Uterus (tissue), 4 donors: ENCODE data around the gene VAMP2. TPM values are rescaled to one million over a fixed set of nuclear protein-coding genes. Genes with fewer than 3 reads are reported as not detected.

ENCODE experiments used
- DNase-seq, 2 donors: peaks; one replicate each; pipeline ENCODE4 v3.0.0-alpha.2; 2019 to 2020
- H3K27ac ChIP-seq, 2 donors: fragments of 200-600 bp; sonication (generic); 1 replicate in 1 of 2; 2 replicates in 1 of 2; pipeline ENCODE4 v1.5.1; 2016 to 2018
- H3K27me3 ChIP-seq, 2 donors: fragments of 200-600 bp; sonication (generic); one replicate each; pipeline ENCODE4 v1.5.1; 2018 to 2019; ENCODE audit warnings: control low read depth in 1 of 2
- H3K36me3 ChIP-seq, 2 donors: fragments of 200-600 bp; sonication (generic); one replicate each; pipeline ENCODE4 v1.5.1; 2019; ENCODE audit warnings: control low read depth in 1 of 2
- H3K4me1 ChIP-seq, 2 donors: fragments of 200-600 bp; sonication (generic); one replicate each; pipeline ENCODE4 v1.5.1; 2018 to 2019; ENCODE audit warnings: control low read depth in 1 of 2
- H3K4me3 ChIP-seq, 2 donors: fragments of 200-600 bp; sonication (generic); 1 replicate in 1 of 2; 2 replicates in 1 of 2; pipeline ENCODE4 v1.5.1; 2018 to 2019; ENCODE audit warnings: mild to moderate bottlenecking in 1 of 2
- H3K9me3 ChIP-seq, 2 donors: fragments of 200-600 bp; sonication (generic); one replicate each; pipeline ENCODE4 v1.5.1; 2019; ENCODE audit warnings: control low read depth in 1 of 2
- POLR2A ChIP-seq, 2 donors: fragments of 450-650 bp; IDR thresholded peaks; one replicate each; pipeline ENCODE4 v1.6.1; 2016; ENCODE audit warnings: antibody characterized with exemption in 2 of 2, mild to moderate bottlenecking in 1 of 2, moderate library complexity in 1 of 2
- intact Hi-C: fragments of 100-400 bp; cut with DNase I; formaldehyde crosslinking; loops from one replicate; pipeline ENCODE4 v1.15.1; 2023; ENCODE audit warnings: low total_unique reads
- total RNA-seq, 4 donors: library from RNA; depleted of rRNA in 3 of 4; stranded (reverse); fragments of >200 nt in 3 of 4; gene quantifications; one replicate each; pipeline versions ENCODE4 v1.1.0 to v1.2.4, GENCODE V29; 2014 to 2023
- TF ChIP-seq, protein P1 (sequence below), 4 experiments: fragments of 200-600 bp in 2 of 4; fragments of 450-650 bp in 2 of 4; sonication (generic) in 2 of 4; IDR thresholded peaks; one replicate each; pipeline ENCODE4 v1.5.1; 2016 to 2019; ENCODE audit warnings: antibody characterized with exemption in 4 of 4, mild to moderate bottlenecking in 2 of 4, moderate library complexity in 1 of 4
- donor health status: DM: yes; HTN: yes; CAD: no.

Gene VAMP2
- total RNA-seq, 4 donors from 2014 or later = 6.7 to 150 (median 14.1) TPM

DNA sequence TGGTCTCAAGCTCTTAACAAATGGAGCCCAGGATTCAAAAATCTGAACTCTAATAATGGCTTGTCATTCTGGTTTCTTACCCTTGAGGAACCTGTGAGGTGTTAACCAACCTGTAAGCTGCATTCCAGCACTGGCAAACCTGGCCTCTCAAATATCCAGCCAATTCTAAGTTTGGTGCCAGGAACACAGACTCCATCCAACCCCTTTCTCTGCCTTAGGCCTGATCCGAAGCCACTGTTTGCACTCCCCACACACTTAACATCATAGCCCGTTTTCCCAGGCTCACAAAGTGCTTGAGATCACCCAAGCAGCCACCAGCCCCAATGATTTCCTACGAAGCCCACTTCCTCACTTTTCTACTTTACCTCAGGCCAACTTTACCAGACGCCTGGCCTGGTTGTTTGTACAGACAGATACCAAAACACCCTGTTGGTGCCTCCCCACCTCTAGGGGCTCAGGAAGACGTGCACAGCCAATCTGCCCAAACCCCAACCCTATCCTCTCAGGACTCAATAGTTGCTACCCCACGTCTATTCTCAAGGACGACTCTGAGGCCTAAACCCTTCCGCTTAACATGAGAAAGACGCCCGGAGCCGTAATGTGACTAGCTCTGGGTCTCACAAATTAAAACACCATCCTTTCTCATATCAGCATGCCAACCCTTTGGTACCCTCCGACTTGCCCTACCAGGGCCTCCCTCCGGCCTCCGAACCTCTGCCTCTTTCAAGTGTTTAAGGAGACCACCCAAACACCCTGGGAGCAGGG lies 7.3 kb downstream of the VAMP2 start:
- intact Hi-C loops = no loop called here
- H3K9me3 ChIP-seq = no peaks in the 10 kb centered on the region
- DNase-seq = peak in 1 of 2 donors; percentile 39
- peaks cover 4 to 12% of the 10 kb centered on the region in 2 donors for H3K4me1 ChIP-seq
- H3K4me3 ChIP-seq = peak overlapping the region; percentile 89 to 93
- peak overlapping the region; percentile 100 for H3K27ac ChIP-seq
- H3K27me3 ChIP-seq = no peaks in the 10 kb centered on the region
- no peak for TF ChIP-seq POLR2A (IDR thresholded peaks at IDR 0.05)
- TF ChIP-seq, protein P1, sequence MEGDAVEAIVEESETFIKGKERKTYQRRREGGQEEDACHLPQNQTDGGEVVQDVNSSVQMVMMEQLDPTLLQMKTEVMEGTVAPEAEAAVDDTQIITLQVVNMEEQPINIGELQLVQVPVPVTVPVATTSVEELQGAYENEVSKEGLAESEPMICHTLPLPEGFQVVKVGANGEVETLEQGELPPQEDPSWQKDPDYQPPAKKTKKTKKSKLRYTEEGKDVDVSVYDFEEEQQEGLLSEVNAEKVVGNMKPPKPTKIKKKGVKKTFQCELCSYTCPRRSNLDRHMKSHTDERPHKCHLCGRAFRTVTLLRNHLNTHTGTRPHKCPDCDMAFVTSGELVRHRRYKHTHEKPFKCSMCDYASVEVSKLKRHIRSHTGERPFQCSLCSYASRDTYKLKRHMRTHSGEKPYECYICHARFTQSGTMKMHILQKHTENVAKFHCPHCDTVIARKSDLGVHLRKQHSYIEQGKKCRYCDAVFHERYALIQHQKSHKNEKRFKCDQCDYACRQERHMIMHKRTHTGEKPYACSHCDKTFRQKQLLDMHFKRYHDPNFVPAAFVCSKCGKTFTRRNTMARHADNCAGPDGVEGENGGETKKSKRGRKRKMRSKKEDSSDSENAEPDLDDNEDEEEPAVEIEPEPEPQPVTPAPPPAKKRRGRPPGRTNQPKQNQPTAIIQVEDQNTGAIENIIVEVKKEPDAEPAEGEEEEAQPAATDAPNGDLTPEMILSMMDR (IDR thresholded peaks at IDR 0.05) = no peak
- H3K36me3 ChIP-seq = no peaks in the 10 kb centered on the region

GRCh38 chr17:8154608-8155155 lies 8.1 kb downstream of the VAMP2 start:
- no peak for DNase-seq
- H3K27me3 ChIP-seq = no peaks in the 10 kb centered on the region
- H3K4me3 ChIP-seq = peak overlapping the region; percentile 89 to 93
- intact Hi-C loops = no loop called here
- no peaks in the 10 kb centered on the region for H3K36me3 ChIP-seq
- H3K4me1 ChIP-seq = peaks cover 7 to 19% of the 10 kb centered on the region in 2 donors
- H3K9me3 ChIP-seq = no peaks in the 10 kb centered on the region
- H3K27ac ChIP-seq = peak overlapping the region; percentile 100
- TF ChIP-seq, protein P1 (IDR thresholded peaks at IDR 0.05) = no peak
- TF ChIP-seq POLR2A (IDR thresholded peaks at IDR 0.05) = no peak

DNA sequence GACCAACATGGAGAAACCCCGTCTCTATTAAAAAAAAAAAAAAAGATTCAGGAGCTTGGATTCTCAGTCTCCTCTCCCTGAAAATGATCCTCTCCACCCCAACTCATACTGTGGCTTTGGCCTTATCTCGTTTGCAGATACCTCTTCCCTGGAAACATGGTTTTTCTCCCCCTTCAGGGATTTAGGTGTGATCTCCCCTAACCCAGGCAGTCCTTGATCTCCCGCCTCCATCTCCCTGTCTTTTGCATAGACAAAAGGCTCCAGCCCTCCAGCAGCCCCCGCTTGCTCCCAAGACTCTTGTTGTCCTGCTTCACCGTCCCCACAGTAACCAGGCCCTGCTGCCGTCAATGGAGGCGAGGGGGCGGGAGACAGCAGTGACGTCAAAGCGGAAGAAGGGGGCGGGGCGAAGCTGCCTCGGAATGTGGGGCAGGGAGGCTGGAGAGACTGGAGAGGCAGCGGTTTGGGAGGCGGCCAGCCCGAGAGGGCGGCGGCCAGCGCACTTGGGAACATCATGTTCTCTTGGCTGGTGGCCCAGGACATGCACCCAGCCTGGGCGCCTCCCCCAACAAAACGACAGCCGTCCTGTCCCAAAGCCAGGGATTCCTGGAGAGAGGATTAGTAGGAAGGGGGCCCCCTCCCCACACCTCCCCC lies 8.7 kb downstream of the VAMP2 start:
- Histone ChIP-seq H3K27me3 (no peaks in the 10 kb centered on the region), H3K27ac (peak overlapping the region; percentile 100), H3K4me1 (peaks cover 7 to 21% of the 10 kb centered on the region in 2 donors), H3K4me3 (peak overlapping the region; percentile 89 to 93), H3K9me3 (no peaks in the 10 kb centered on the region), H3K36me3 (no peaks in the 10 kb centered on the region)
- intact Hi-C loops = no loop called here
- TF ChIP-seq, protein P1 (IDR thresholded peaks at IDR 0.05) = peak in 1 of 4 experiments; percentile 13
- TF ChIP-seq POLR2A (IDR thresholded peaks at IDR 0.05) = peak; percentile 90 to 91
- DNase-seq = peak; percentile 100

- H3K36me3 ChIP-seq = no peaks in the 10 kb centered on the region
- no peaks in the 10 kb centered on the region for H3K9me3 ChIP-seq
- intact Hi-C loops = no loop called here
- H3K4me1 ChIP-seq = peaks cover 7 to 21% of the 10 kb centered on the region in 2 donors
- DNase-seq = peak; percentile 90 to 96
- TF ChIP-seq, protein P1 (IDR thresholded peaks at IDR 0.05) = no peak
- peak; percentile 63 to 64 for TF ChIP-seq POLR2A (IDR thresholded peaks at IDR 0.05)
- no peaks in the 10 kb centered on the region for H3K27me3 ChIP-seq
- H3K27ac ChIP-seq = peak overlapping the region; percentile 100
- H3K4me3 ChIP-seq = peak overlapping the region; percentile 74 to 93
These were observed 9.2 kb downstream of the VAMP2 start for GRCh38 chr17:8153525-8153956.
